Measurements from ENCODE around the gene CYLD. TPM values are rescaled to one million over a fixed set of nuclear protein-coding genes. Genes with fewer than 3 reads are reported as not detected.

The CYLD gene
- polyA plus RNA-seq, 3 donors: 18.2 to 25.1 (median 23.0) TPM

DNA sequence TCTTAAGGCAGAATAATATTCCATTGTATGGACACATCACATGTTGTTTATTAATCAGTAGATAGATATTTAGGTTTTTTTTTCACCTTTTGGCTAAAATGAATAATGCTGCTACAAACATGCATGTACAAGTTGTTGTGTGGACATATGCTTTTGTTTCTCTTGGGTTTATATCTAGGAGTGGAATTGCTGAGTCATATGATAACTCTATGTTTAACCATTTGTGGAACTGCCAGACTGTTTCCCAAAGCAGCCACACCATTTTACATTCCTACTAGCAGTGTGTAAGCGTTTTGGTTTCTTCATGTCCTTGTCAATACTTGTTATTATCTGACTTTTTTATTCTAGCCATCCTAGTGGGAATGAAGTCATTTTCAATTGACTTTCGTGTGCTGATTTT lies 21.3 kb downstream of the CYLD start:
- no peak for DNase-seq (ENCODE audit: extremely low read depth in 1 of 11, low read depth in 9 of 11, low spot score in 4 of 11)

DNA sequence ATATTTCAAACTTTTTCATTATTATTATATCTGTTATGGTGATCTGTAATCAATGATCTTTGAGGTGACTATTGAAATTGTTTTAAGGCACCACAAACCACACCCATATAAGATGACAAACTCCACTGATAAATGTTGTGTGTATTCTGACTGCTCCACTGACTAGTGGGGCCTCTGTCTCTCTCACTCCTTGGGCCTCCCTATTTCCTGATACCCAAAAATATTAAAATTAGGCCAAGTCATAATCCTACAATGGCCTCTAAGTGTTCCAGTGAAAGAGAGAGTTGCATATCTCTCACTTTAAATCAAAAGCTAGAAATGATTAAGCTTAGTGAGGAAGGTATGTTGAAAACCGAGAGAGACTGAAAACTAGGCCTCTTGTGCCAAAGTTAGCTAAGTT lies 23.4 kb downstream of the CYLD start:
- no peak for DNase-seq (ENCODE audit: extremely low read depth in 1 of 11, low read depth in 9 of 11, low spot score in 4 of 11)

DNA sequence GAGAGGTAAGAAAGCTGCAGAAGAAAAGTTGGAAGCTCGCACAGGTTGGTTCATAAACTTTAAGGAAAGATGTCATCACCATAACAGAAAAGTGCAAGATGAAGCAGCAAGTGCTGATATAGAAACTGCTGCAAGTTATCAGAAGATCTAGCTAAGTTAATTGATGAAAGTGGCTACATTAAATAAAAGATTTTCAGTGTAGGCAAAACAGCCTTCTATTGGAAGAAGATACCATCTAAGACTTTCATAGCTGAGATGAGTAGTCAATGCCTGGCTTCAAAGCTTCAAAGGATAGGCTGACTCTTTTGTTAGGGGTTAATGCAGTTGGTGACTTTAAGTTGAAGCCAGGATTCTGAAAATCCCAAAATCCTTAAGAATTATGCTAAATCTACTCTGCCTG lies 24.0 kb downstream of the CYLD start:
- no peak for DNase-seq (ENCODE audit: extremely low read depth in 1 of 11, low read depth in 9 of 11, low spot score in 4 of 11)

DNA sequence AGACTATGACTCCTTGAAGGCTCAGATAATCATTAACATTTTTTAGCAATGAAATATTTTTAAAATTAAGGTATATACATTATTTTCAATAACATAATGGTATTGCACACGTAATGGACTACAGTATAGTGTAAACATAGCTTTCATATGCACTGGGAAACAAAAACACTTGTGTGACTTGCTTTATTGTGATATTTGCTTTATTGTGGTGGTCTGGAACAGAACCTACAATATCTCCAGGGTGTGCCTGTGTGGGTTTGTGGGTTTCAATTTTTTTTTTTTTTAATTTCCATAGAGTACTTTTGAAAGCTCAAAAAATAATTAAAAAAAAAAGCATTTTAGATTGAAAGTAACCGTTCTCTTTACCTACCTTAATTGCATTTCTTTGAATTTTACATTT lies 25.3 kb downstream of the CYLD start:
- no peak for DNase-seq (ENCODE audit: extremely low read depth in 1 of 11, low read depth in 9 of 11, low spot score in 4 of 11)

DNA sequence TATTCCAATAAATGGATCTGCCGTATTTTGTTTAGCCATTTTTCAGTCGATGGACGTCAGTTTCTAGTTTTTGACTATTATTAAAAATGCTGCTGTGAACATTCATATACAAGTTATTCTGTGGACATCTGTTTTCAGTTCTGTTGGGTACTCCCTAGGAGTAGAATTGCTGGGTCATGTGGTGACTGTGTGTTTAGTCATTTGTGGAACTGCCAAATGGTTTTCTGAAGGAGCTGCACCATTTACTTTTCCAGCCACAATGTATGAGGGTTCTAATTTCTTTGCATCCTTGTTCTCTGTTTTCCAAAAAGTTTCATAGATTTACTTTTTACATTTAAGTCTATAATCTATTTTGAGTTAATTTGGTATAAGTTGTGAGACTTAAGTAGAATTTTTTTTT lies 29.5 kb downstream of the CYLD start:
- no peak for DNase-seq (ENCODE audit: extremely low read depth in 1 of 11, low read depth in 9 of 11, low spot score in 4 of 11)

DNA sequence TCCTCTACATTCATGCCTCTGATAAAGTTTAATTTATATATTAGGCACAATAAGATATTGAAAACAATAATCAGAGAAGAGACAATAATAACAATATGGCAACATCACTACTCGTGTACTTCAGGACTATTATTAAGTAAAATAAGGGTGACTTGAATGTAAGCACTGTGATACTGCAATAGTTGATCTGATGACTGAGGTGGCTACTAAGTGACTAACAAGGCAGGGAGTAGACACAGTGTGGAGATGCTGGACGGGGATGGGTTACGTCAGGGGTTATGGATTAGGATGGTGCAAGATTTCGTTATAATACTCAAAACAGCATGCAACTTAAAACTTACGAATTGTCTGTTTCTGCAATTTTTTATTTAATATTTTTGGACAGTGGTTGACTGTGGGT lies 32.5 kb downstream of the CYLD start:
- DNase-seq (ENCODE audit: extremely low read depth in 1 of 11, low read depth in 9 of 11, low spot score in 4 of 11): no peak

DNA sequence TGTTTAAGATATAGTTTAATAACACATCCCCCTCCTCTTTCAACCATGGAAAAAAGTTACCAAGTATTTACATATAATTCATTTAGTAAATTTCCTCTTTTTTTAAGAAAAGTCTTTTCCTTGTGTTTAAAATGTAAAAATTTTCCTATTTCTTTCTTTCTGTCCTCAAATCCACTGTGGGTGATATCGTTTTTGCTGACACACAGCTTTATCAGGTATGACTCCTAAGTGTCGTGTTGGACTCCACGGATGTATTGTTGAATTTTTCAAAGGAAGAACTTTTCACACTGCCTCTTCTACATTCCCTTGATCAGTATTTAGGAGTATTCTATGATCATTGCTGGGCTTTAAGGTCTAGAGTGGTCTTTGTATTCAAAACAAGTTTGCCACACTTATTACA lies 33.1 kb downstream of the CYLD start:
- no peak for DNase-seq (ENCODE audit: extremely low read depth in 1 of 11, low read depth in 9 of 11, low spot score in 4 of 11)

DNA sequence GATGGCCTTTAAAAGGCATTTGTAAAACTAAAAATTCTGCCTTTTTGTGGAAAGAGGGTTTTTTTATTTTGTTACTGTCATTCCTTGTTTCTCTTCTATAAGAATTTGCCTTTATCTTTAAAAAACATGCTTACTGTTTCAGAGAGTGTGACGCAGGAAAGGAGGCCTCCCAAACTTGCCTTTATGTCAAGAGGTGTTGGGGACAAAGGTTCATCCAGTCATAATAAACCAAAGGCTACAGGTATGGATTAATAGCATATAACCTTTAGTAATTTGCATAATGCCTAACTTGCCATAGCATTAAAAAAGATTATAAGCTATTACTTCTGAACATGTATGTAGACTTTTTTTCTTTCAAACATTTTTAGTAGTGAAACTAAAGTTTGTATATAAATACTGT lies 34.2 kb downstream of the CYLD start:
- no peak for DNase-seq (ENCODE audit: extremely low read depth in 1 of 11, low read depth in 9 of 11, low spot score in 4 of 11)

DNA sequence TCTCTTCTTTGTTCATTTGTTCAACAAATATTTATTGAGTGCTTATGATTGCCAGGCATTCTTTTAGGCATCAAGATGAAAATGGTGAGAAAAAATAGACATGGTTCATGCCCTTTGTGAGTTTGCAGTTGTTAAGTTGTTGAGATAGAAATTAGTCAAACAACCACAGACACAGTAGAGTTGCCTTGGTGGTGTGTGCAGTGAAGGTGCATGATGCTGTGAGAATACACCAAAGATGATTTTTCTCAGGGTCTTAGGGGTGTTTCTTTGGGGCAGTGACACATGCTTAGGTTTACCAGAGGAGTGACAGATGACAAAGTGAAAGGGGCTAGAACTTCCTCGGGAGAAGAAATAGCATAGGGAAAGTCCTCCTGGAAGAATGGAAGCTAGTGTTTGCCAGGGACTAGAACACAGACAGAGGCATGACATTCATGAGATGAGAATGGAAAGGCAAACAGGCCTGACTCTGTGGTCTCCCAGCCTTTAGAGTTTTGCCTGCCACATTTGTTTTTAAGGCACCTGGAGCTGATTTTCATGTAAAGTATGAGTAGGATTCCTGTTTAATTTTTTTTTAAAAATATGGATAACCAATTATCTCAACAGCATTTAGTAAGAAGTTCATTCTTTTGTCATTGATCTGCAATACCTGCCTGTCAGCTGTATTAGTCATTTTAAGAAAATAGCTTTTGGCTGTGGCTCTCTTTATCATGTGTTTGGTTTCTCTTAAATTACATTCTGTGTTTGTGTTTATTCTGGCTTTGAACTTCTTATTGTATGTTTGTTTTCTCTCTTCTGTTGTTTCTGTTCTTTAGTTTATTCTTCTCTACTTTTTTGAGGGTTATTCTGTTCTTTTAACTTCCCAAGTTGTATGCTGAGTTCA lies 36.6 kb downstream of the CYLD start:
- DNase-seq (ENCODE audit: extremely low read depth in 1 of 11, low read depth in 9 of 11, low spot score in 4 of 11): no peak

DNA sequence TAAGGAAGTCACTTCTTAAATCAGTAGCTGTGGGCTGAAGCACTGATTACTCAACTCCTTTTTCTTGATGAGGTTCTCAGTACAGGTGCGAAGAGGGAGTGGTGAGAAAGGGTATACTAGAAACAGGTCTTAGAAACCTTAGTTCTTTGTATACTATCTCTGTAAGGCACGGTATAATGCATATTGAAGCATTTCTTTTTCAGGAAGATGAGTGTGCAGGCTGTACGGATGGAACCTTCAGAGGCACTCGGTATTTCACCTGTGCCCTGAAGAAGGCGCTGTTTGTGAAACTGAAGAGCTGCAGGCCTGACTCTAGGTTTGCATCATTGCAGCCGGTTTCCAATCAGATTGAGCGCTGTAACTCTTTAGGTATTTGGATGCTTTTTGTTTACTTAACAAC lies 39.2 kb downstream of the CYLD start:
- no peak for DNase-seq (ENCODE audit: extremely low read depth in 1 of 11, low read depth in 9 of 11, low spot score in 4 of 11)

DNA sequence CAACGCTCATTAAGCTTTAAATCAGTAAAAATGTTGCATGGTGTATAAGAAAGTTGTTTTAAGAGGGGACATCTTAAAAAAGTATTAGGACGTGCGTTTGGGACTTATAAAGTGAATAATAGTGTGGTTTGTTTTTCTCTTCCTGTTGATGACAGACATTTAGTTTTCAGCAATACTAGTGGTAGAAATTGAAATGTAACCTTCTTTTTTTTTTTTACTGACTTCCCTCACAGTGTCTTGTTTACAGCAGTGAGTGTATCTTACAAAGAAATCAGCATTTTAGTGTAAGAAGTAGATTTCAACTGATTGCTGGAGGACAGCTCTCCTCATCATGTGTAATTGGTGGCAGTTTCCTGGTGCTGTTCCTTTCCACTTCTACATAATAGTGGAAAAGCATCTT lies 39.6 kb downstream of the CYLD start:
- no peak for DNase-seq (ENCODE audit: extremely low read depth in 1 of 11, low read depth in 9 of 11, low spot score in 4 of 11)

DNA sequence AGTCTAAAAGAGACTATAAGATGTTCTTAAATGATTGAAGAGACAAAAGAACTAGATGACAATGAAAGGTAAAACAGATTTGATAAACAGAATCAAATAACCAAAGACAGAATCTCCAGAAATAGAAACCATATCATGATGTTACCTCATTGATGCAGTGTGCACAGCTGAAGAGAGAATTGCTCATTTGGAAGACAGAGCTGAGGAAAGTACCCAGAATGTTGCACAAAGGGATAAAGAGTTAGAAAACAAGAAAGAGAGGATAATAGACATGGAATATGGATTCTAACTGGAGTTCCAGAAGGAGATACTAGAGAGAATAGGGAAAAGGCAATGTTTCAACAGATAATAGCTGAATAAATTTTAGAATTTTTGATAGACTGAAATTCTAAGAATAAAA lies 47.9 kb downstream of the CYLD start:
- DNase-seq (ENCODE audit: extremely low read depth in 1 of 11, low read depth in 9 of 11, low spot score in 4 of 11): no peak

DNA sequence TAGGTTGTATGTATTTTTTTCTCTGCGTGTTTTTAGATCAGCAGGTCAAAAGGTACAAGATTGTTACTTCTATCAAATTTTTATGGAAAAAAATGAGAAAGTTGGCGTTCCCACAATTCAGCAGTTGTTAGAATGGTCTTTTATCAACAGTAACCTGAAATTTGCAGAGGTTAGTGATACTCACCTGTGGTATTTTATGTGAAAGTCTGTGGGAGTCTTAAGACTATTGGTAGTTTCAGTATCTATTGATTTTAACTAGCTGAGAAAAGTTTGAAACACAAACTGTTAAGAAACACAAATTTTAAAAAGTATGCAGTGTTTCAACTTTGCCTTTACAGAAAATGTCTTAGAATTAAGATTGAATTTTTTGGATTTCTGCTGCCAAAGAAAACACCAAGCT lies 49.6 kb downstream of the CYLD start:
- DNase-seq (ENCODE audit: extremely low read depth in 1 of 11, low read depth in 9 of 11, low spot score in 4 of 11): no peak

DNA sequence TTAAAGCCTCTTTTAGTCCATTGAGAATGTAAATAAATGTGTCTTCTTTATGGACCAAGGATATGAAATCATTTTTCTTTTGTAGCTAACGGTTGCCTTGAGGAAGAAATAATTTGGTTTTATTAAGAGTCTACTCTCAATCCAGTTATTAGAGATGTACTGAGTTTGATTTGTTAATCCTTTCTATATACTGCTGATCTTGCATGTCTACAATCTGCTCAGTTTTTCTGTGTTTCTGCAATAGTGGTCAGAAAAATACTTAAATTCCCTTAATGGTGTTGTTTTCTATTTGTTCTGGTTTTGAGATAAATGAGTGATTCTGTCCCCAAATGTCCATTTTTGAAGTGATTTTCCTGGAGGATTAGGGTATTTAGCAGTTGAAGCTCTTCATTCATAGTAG lies 54.9 kb downstream of the CYLD start:
- no peak for DNase-seq (ENCODE audit: extremely low read depth in 1 of 11, low read depth in 9 of 11, low spot score in 4 of 11)

DNA sequence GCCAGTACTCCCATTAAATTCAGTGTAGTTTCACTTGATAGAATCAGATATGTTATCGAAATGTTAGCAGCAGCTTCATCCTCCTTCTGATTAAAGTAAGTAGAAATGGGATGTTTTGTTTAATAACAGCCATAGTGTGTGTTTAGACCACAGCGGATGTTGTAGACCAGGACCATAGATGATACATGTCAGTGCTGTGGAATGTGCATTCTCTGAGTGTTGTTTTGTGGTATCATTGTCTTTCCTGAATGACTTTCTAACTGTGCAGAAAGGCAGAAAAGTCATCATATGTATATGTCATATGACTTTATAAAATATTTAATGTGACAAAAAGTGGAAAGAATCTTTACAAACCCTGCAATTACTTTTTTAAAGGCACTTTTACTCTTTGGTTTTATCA lies 55.6 kb downstream of the CYLD start:
- DNase-seq (ENCODE audit: extremely low read depth in 1 of 11, low read depth in 9 of 11, low spot score in 4 of 11): no peak

DNA sequence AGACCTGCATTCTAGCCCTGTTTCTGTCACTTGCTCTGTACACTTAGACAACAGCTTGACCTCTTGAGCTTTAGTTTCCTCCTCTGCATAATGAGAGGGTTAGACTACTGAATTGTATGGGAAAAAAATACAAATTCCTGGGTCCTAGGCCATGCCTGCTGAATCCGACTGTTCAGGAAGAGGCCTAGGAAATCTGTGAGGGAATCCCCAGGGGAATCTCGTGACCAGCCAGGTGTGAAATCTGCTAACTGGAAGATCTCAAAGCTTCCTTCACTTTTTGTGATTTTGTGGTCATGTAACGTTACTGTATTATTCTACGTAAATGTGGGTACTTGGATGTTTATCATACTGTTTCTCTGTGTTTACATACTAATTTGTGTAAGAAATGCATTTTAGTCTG lies 58.2 kb downstream of the CYLD start:
- no peak for DNase-seq (ENCODE audit: extremely low read depth in 1 of 11, low read depth in 9 of 11, low spot score in 4 of 11)

DNA sequence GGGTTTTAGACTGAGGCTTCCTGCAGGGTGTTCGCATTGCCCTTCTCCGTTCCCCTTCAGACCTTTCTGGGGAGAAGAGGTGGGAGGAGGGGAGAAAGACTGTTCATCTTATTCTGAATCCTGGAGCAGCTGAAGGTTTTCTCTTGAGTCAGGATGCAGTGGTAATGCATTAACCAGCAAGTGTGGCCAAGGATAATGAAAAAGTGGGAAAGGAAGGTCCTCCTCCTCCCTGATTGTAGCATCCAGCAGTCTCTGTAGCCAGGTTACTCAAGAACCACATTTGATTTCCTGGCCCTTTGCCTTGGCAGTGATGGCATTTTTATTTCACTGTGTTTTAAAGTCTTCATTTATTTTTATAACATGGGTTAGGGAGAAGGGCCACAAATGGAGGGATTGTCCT lies 59.1 kb downstream of the CYLD start:
- DNase-seq (ENCODE audit: extremely low read depth in 1 of 11, low read depth in 9 of 11, low spot score in 4 of 11): no peak

DNA sequence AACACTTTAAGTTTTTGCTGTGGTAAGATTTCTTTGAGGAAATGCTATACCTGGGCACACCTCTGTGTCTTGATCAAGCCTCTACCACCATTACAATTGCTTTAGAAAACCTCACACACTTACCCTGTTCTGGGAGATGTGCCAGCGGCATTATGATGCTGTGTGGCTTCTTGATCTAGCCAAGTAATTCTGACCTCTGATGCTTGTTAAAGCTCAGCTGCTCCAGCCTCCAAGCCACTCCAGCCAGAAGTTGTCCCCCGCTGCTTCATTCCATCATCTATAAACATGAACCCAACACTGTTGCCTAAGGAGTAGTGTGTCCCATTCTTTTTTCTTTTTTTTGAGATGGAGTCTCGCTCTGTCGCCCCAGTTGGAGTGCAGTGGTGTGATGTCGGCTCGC lies 60.1 kb downstream of the CYLD start:
- no peak for DNase-seq (ENCODE audit: extremely low read depth in 1 of 11, low read depth in 9 of 11, low spot score in 4 of 11)

DNA sequence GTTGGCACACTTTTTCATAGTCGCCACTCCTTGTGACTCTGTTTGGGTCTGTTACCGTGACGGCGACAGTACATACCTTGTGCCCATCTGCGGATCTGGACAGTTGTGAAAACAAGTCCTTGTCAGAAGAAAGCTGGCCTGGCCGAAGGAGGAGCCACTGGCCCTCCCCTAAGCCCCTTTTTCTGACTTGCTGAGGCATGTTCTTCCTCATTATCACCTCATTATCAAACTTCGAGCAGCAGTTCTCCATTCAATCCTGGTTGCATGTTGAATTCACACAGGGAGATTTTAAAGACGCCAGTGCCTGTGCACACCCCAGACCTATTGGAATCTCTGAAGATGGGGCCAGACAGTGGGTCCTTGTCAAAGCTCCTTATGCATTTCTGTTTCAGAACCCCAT lies 61.1 kb downstream of the CYLD start:
- no peak for DNase-seq (ENCODE audit: extremely low read depth in 1 of 11, low read depth in 9 of 11, low spot score in 4 of 11)

DNA sequence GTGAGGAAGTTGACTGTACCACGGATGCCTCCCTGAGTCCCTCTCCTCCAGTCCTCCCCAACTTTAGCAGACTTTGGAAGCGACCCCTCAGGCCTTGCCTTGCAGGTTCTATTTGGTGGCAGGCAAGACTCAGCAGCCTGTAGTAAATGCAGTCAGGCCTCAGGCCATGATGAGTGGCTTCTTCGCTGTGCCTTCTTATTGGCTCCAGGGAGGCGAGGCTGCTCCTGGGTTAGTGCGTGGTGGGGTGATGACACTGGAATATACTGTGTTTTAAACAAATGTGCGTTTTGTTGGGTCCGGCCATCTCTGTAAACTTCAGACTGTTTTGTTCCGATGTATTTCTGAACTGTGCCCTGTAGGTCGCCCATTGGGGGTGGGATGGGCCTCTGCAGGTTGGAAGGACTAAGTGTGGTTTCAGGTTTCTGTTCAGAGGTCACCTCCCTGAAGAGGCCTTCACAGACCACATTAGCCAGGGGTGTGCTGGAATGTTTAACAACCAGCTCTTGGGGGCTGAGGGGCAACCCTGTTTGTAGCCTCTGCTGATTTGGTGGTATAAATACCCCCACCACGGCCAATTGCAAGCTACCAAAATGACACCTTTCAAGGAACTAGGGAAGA lies 62.5 kb downstream of the CYLD start:
- DNase-seq (ENCODE audit: extremely low read depth in 1 of 11, low read depth in 9 of 11, low spot score in 4 of 11): no peak

Data from renal cortex interstitium (tissue), 11 donors.